ENCODE measurements around the gene TEAD1.

Gene TEAD1

DNA sequence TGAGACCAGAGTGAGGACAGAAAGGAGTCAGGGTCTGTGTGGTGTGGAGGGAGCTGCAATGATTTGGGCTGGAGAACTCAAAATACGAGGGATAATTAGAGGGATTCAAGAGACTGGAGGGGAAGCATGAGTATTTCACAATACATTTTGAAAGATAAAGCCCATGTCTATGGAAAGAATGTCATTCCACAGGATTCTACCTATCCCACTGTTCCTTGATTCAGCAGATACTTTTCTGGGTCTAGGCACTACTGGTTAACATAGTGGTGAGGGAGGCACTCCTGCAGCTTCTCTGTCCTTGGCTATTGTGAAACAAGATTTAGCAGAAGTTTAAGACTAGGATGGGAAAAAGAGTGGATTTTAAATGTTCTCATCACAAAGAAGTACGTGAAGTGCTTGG, 262.0 kb downstream of the TEAD1 start:
- no peak for DNase-seq (ENCODE audit: low read depth)

DNA sequence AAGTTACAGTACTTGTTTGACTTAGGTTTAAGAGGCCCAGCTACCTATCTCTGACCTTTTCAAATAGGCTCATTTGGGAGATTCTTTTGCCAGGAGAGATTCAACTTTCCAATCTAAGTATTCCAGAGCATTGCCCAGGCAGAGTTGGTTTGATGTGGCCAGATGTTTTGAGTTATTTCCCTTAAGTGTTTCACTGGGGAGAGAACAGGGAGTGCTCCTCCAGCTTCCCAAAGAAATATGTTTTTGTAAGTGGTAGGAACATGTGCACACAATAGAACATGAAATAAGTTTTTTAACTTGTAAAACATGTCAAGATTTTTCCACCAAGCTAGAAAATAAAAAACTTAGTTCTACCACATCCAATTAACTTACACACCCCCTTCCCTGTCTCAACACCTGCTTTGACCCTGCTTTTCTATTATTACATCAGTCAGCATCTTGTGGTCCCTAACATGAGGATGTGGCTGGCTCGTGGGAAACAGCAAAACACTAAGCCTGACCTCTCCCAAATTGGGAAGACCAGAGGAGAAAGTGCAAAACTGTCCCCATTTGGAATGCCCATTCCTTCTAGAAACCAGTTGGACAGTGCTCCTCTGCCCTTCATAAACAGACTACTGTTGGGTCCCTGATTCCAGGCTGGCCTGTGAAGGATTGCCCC, 264.5 kb downstream of the TEAD1 start:
- no peak overlapping the region for H3K4me3 ChIP-seq (ENCODE audit: control insufficient read depth, low read depth, low read length)
- TF ChIP-seq, protein P1, sequence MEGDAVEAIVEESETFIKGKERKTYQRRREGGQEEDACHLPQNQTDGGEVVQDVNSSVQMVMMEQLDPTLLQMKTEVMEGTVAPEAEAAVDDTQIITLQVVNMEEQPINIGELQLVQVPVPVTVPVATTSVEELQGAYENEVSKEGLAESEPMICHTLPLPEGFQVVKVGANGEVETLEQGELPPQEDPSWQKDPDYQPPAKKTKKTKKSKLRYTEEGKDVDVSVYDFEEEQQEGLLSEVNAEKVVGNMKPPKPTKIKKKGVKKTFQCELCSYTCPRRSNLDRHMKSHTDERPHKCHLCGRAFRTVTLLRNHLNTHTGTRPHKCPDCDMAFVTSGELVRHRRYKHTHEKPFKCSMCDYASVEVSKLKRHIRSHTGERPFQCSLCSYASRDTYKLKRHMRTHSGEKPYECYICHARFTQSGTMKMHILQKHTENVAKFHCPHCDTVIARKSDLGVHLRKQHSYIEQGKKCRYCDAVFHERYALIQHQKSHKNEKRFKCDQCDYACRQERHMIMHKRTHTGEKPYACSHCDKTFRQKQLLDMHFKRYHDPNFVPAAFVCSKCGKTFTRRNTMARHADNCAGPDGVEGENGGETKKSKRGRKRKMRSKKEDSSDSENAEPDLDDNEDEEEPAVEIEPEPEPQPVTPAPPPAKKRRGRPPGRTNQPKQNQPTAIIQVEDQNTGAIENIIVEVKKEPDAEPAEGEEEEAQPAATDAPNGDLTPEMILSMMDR (IDR thresholded peaks at IDR 0.05; ENCODE audit: control insufficient read depth, insufficient read depth, low read depth, low read length, missing control alignments) = no peak
- no peak for DNase-seq (ENCODE audit: low read depth)

More for the DNA sequence above, 262.0 kb downstream of the TEAD1 start:
- no peak overlapping the region for H3K4me3 ChIP-seq (ENCODE audit: control insufficient read depth, low read depth, low read length)
- TF ChIP-seq, protein P1 (IDR thresholded peaks at IDR 0.05; ENCODE audit: control insufficient read depth, insufficient read depth, low read depth, low read length, missing control alignments) = no peak

DNA sequence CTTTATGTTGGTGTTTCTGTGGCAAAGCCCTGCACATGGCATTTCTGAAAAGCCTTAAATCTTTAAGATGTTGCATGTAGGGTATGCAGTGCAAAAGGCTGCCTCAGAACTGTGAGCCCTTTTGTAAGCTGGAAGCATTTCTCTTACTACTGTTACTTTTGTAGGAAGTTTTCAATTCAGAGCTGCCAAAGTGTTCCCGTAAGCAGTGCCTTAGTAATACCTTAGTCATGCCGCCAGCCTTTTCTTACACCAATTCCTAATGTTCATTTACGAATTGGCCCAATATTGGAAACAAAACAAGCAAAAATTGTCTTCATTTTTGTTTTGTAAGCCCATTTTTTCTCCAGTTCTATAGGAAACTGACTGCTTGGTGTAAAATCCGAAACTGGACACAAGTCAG, 267.4 kb downstream of the TEAD1 start:
- TF ChIP-seq, protein P1 (IDR thresholded peaks at IDR 0.05; ENCODE audit: control insufficient read depth, insufficient read depth, low read depth, low read length, missing control alignments) = no peak

DNA sequence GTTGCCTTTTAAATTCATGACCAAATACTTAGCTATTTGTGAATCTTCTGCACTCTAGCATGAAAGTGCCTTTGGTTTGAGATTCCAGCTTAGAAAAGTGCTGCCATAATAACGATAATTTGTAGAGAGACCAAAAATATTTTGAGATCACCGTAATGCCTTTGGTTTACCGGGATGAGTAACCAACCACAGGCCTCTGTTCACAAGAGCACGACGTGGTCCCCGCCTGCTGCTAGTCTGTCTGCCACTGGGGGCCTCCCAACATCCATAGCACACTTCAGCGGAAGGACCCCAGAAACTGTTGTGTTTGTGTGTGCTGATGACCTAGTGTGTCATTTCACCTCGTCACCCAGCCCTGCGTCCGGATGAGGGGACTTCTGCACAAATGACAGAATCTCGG, 267.9 kb downstream of the TEAD1 start:
- TF ChIP-seq, protein P1 (IDR thresholded peaks at IDR 0.05; ENCODE audit: control insufficient read depth, insufficient read depth, low read depth, low read length, missing control alignments) = no peak
- DNase-seq (ENCODE audit: low read depth) = no peak

More for the DNA sequence above, 267.4 kb downstream of the TEAD1 start:
- H3K4me3 ChIP-seq (ENCODE audit: control insufficient read depth, low read depth, low read length) = no peak overlapping the region
- DNase-seq (ENCODE audit: low read depth) = no peak

DNA sequence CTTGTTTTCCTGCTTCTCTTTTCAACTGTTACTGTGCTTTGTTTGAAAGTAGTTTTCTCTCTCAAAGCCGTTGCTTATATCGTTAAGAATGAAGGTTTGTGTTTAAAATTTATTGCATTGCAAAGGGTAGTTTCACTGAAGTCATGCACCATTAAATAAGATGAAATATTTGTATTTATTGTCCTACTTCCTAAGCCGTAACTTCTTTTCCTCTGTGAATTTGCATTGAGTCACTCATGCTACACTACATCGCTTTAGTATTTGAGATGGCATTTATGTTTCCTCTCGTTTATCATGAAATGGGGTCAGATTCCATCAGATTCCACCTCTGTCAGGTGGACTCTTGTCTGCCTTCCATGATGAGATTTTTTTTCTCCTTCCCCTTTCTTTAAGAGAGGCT, 269.1 kb downstream of the TEAD1 start:
- TF ChIP-seq, protein P1 (IDR thresholded peaks at IDR 0.05; ENCODE audit: control insufficient read depth, insufficient read depth, low read depth, low read length, missing control alignments) = no peak
- DNase-seq (ENCODE audit: low read depth) = no peak
- no peak overlapping the region for H3K4me3 ChIP-seq (ENCODE audit: control insufficient read depth, low read depth, low read length)

More for the DNA sequence above, 267.9 kb downstream of the TEAD1 start:
- no peak overlapping the region for H3K4me3 ChIP-seq (ENCODE audit: control insufficient read depth, low read depth, low read length)

DNA sequence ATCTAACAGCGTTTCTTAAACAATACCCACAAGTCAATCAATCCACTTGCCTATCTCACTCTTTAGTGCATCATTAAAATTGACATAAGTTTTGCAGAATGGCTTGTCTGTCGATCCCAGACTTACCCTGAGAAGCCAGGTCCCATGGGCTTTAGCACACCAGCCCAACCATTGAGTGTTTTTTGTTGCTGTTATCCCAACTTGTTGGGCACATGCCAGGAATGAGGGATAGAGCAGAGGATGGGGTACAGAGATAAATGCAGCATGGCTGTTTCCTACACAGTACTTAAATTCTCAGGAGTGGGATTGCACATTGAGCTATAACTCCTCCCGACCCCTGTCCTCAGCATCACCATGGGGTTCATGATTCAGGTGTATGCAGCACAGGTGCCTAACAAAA, 270.7 kb downstream of the TEAD1 start:
- H3K4me3 ChIP-seq (ENCODE audit: control insufficient read depth, low read depth, low read length) = no peak overlapping the region
- TF ChIP-seq, protein P1 (IDR thresholded peaks at IDR 0.05; ENCODE audit: control insufficient read depth, insufficient read depth, low read depth, low read length, missing control alignments) = no peak
- DNase-seq (ENCODE audit: low read depth) = no peak
